Measurements from ENCODE around the gene ISG15.

- no peak for TF ChIP-seq CTCF (IDR thresholded peaks at IDR 0.05)
- TF ChIP-seq POLR2A (IDR thresholded peaks at IDR 0.05): no peak
Observed at GRCh38 chr1:978835-979743, 34.2 kb upstream of the ISG15 start.
